Adrenal gland (tissue), 12 donors: ENCODE measurements around the gene HRH4. TPM values are rescaled to one million over a fixed set of nuclear protein-coding genes. Genes with fewer than 3 reads are reported as not detected.

ENCODE experiments used
- DNase-seq, 7 donors: peaks; one replicate each; pipeline ENCODE4 v3.0.0-alpha.2; 2019 to 2020
- H3K27ac ChIP-seq, 5 donors: fragments of 200-600 bp; sonication (generic) in 4 of 5; 1 replicate in 3 of 5; 2 replicates in 2 of 5; pipeline versions ENCODE4 v1.5.1 to v1.8.0; 2016 to 2020; ENCODE audit warnings: mild to moderate bottlenecking in 1 of 5
- H3K27me3 ChIP-seq: fragments of 200-600 bp; 2 replicates; pipeline ENCODE4 v1.8.0; 2021
- H3K36me3 ChIP-seq, 2 donors: fragments of 200-600 bp; replicated peaks in 1 of 2; 1 replicate in 1 of 2; 2 replicates in 1 of 2; pipeline versions ENCODE4 v1.5.1 to v1.8.0; 2018 to 2022
- H3K4me1 ChIP-seq, 2 donors: fragments of 200-600 bp; replicated peaks in 1 of 2; 1 replicate in 1 of 2; 2 replicates in 1 of 2; pipeline versions ENCODE4 v1.5.1 to v1.8.0; 2018 to 2021
- H3K4me3 ChIP-seq, 4 donors: fragments of 200-600 bp; sonication (generic) in 3 of 4; one replicate each; pipeline ENCODE4 v1.5.1; 2016 to 2018
- H3K9me3 ChIP-seq, 3 donors: fragments of 200-600 bp; sonication (generic) in 1 of 3; replicated peaks in 1 of 3; 1 replicate in 2 of 3; 2 replicates in 1 of 3; pipeline versions ENCODE4 v1.5.1 to v1.8.0; 2016 to 2021
- CTCF ChIP-seq, 6 experiments: fragments of 450-650 bp in 4 of 6; fragments of 200-600 bp in 2 of 6; sonication (generic) in 1 of 6; IDR thresholded peaks; 1 replicate in 5 of 6; 2 replicates in 1 of 6; pipeline versions ENCODE4 v1.5.1 to v1.8.0; 2016 to 2021; ENCODE audit warnings: antibody characterized with exemption in 6 of 6, mild to moderate bottlenecking in 2 of 6, moderate library complexity in 1 of 6
- POLR2A ChIP-seq, 2 donors: fragments of 450-650 bp; IDR thresholded peaks; one replicate each; pipeline ENCODE4 v1.6.1; 2017; ENCODE audit warnings: antibody characterized with exemption in 2 of 2, mild to moderate bottlenecking in 2 of 2, moderate library complexity in 1 of 2
- WGBS, 4 donors: extraction: QIAGEN DNeasy Blood & Tissue Kit in 2 of 4; methylation state at CpG; one replicate each; pipeline versions ENCODE4 v1.1.5 to v1.1.7; 2013 to 2017; 5-methylcytosine and 5-hydroxymethylcytosine counted together
- intact Hi-C, 2 donors: fragments of 100-400 bp; cut with DNase I; formaldehyde crosslinking; loops; one replicate each; pipeline versions ENCODE4 v1.14.1 to v1.15.0; 2022 to 2023
- polyA plus RNA-seq, 3 donors: library from polyadenylated mRNA; stranded (reverse); fragments of 200-250 nt in 2 of 3; fragments of 350-450 nt in 1 of 3; fragmentation: Illumina TruSeq in 1 of 3; extraction: RNeasy Lipid Tissue Mini Kit (QIAGEN cat#74804) in 1 of 3; gene quantifications; one replicate each; pipeline ENCODE4 v1.2.3, GENCODE V29; 2013 to 2014
- total RNA-seq, 9 donors: library from RNA; depleted of rRNA in 4 of 9; stranded (reverse); fragments of >200 nt in 4 of 9; fragments of 120-200 nt in 1 of 9; fragmentation: NEBNext Ultra II Directional in 1 of 9; extraction: Animal tissue kit (Norgen Biotek cat#: 25700) in 1 of 9; gene quantifications; one replicate each; pipeline versions ENCODE4 v1.1.0 to v1.2.4, GENCODE V29; 2013 to 2023
- donor health status: healthy with polysubstance abuse.
- donor health status: Bipolar disorder and iron deficiency.
- donor health status: DM: yes; HTN: yes; CAD: no.
- donor health status: DM: no; HTN: no; CAD: no.
- donor health status: DM: no; HTN: no; CAD: no.
- donor health status: DM: yes; HTN: yes; CAD: no.

HRH4 gene
- total and polyA plus RNA-seq, 12 donors, result 0.03 to 0.13 (median 0.06) TPM; not detected in 8

- Histone ChIP-seq H3K27ac (no peak overlapping the region), H3K4me1 (no peaks in the 10 kb centered on the region), H3K36me3 (no peaks in the 10 kb centered on the region), H3K9me3 (no peaks in the 10 kb centered on the region), H3K4me3 (no peak overlapping the region), H3K27me3 (no peaks in the 10 kb centered on the region)
- WGBS, 4 donors, result 71 to 82% (median 73%) methylated on average over 7 of the region's 7 CpGs
- DNase-seq, result no peak
- TF ChIP-seq CTCF (IDR thresholded peaks at IDR 0.05) (no peak), POLR2A (IDR thresholded peaks at IDR 0.05) (no peak)
- intact Hi-C loops, result no loop called here
Measured at GRCh38 chr18:24502667-24503523, 42.5 kb downstream of the HRH4 start.

GRCh38 chr18:24504401-24504800, 44.0 kb downstream of the HRH4 start:
- no peaks in the 10 kb centered on the region for H3K9me3 ChIP-seq
- H3K36me3 ChIP-seq, result no peaks in the 10 kb centered on the region
- H3K27me3 ChIP-seq, result no peaks in the 10 kb centered on the region
- no peak for DNase-seq
- TF ChIP-seq CTCF (IDR thresholded peaks at IDR 0.05) (no peak), POLR2A (IDR thresholded peaks at IDR 0.05) (no peak)
- 75 to 81% (median 80%) methylated on average over 4 of the region's 4 CpGs for WGBS, 4 donors
- intact Hi-C loops, result no loop called here
- no peak overlapping the region for H3K27ac ChIP-seq
- no peaks in the 10 kb centered on the region for H3K4me1 ChIP-seq
- H3K4me3 ChIP-seq, result no peak overlapping the region

GRCh38 chr18:24506175-24506574, 45.7 kb downstream of the HRH4 start:
- DNase-seq, result no peak
- no peak overlapping the region for H3K27ac ChIP-seq
- H3K4me1 ChIP-seq, result no peaks in the 10 kb centered on the region
- no peaks in the 10 kb centered on the region for H3K27me3 ChIP-seq
- H3K36me3 ChIP-seq, result no peaks in the 10 kb centered on the region
- no peak overlapping the region for H3K4me3 ChIP-seq
- TF ChIP-seq POLR2A (IDR thresholded peaks at IDR 0.05), result no peak
- no peak for TF ChIP-seq CTCF (IDR thresholded peaks at IDR 0.05)
- no peaks in the 10 kb centered on the region for H3K9me3 ChIP-seq
- intact Hi-C loops, result no loop called here
- 83 to 97% (median 90%) methylated on average over 6 of the region's 6 CpGs for WGBS, 4 donors

GRCh38 chr18:24509435-24509834, 49.0 kb downstream of the HRH4 start:
- H3K27me3 ChIP-seq, result no peaks in the 10 kb centered on the region
- H3K4me3 ChIP-seq, result no peak overlapping the region
- H3K27ac ChIP-seq, result no peak overlapping the region
- DNase-seq, result no peak
- no peaks in the 10 kb centered on the region for H3K9me3 ChIP-seq
- H3K36me3 ChIP-seq, result no peaks in the 10 kb centered on the region
- 77 to 100% (median 90%) methylated on average over 1 of the region's 1 CpG for WGBS, 4 donors
- intact Hi-C loops, result no loop called here
- H3K4me1 ChIP-seq, result no peaks in the 10 kb centered on the region
- no peak for TF ChIP-seq POLR2A (IDR thresholded peaks at IDR 0.05)
- TF ChIP-seq CTCF (IDR thresholded peaks at IDR 0.05), result no peak
